ENCODE results near the gene UTP11.

DNA sequence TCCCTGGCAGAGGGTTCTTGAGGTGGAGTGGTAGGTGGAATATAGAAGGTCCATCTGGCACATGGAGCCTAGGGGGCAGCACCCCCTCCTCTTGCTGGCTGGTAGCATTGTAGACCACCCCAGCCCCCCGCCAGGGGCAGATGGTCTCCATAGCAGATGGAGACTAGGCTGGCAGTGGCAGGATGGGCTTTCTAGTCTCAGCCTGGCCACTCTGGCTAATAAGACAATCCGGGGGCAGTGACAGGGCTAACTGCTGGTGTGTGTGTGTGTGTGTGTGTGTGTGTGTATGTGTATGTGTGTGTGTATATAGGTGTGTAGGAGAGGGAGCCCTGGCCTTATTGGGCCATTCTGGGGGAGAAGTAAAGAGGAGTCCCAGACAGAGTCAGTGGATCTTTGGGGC is 16.1 kb downstream of the UTP11 start:
- TF ChIP-seq, protein P1, sequence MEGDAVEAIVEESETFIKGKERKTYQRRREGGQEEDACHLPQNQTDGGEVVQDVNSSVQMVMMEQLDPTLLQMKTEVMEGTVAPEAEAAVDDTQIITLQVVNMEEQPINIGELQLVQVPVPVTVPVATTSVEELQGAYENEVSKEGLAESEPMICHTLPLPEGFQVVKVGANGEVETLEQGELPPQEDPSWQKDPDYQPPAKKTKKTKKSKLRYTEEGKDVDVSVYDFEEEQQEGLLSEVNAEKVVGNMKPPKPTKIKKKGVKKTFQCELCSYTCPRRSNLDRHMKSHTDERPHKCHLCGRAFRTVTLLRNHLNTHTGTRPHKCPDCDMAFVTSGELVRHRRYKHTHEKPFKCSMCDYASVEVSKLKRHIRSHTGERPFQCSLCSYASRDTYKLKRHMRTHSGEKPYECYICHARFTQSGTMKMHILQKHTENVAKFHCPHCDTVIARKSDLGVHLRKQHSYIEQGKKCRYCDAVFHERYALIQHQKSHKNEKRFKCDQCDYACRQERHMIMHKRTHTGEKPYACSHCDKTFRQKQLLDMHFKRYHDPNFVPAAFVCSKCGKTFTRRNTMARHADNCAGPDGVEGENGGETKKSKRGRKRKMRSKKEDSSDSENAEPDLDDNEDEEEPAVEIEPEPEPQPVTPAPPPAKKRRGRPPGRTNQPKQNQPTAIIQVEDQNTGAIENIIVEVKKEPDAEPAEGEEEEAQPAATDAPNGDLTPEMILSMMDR (IDR thresholded peaks at IDR 0.05): no peak
- TF ChIP-seq POLR2A (IDR thresholded peaks at IDR 0.05): no peak
